GM21447 (cell line): ENCODE measurements around the gene MAP1LC3B2.

Experiments used
- ATAC-seq: cut with Tn5 transposase; IDR thresholded peaks from one replicate; pipeline ENCODE4 v1.9.1; 2021; ENCODE audit not compliant: unreplicated experiment

MAP1LC3B2 gene

DNA sequence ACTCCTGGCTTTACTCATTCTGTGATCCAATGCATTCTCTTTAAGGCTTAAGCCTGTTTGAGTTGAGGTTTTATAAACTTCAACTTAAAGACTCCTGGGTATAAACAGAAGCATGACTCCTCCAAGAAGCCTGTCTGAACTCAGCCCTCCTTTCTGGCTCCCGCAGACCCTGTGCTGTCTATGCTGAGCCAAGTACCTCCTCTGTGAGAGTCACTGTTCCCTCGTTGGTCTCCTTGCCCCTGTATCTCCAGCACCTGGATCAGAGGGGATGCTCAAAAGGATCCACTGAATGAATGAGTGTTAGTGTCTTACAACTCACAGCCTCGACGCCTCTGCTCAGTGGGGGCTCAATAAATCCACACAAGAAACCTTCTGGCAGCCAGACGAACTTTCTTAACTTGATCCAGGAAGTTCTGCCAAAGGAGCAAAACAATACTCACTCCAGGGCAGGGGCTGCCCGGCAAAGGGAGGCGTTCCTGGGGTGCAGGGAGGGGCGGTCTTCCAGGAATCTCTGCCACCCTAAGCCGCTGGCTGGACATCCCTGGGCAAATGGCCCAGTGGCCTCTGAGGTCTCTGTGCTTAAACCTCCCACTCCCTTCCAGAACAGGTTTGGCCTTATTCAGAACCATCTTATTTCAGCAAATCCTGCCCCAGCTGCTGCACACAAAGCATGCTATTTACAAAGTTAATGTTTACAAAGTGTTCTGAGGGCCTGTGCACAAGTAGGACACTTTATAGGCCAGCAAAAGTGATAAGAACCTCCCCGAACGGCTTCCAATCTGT is 32.9 kb downstream of the MAP1LC3B2 start:
- ATAC-seq, result no peak

DNA sequence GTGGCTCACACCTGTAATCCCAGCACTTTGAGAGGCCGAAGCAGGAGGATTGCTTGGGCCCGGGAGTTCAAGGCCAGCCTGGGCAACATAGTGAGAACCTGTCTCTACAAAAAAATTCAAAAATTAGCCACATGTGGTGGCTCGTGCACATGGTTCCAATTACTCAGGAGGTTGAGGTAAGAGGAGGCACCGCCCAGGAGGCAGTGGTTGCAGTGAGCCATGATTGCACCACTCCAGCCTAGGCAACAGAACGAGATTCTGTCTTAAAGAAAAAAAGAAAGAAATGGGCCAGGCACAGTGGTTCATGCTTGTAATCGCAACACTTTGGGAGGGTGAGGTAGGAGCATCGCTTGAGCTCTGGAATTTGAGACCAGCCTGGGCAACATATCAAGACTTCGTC is 33.5 kb downstream of the MAP1LC3B2 start:
- no peak for ATAC-seq

DNA sequence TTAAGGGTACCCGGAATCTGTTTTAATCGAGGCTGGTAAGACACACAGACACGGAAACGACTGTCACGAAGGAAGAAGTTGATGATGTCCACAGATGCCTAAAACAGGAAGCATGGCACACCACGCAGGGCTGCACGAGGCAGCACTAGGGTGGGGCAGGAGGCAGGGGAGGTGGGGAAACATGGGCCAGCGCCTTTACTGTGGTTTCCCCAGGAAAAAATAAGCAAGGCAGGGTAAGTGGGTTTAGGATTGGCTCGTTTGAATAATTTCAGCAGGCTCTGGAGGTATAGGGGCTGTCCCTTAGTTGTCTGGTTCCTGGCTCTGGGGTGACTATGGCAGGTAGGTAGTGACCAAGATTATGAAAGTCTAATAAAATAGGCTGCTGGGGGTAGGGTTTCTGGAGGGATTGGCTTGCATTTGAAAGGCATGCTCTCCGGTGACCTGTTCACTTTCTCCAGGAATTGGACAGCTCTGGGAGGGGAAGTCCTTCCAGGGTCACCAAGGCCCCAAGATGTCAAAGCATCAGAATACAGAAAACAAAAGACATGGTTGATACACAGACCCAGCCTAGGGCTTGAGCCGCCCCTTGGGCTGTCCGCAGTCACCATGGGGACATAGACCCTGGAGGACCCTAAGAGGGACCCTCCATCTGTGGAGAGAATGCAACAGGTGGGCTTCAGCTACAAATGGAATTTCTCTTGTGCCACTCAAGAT is 35.3 kb downstream of the MAP1LC3B2 start:
- ATAC-seq, result no peak

DNA sequence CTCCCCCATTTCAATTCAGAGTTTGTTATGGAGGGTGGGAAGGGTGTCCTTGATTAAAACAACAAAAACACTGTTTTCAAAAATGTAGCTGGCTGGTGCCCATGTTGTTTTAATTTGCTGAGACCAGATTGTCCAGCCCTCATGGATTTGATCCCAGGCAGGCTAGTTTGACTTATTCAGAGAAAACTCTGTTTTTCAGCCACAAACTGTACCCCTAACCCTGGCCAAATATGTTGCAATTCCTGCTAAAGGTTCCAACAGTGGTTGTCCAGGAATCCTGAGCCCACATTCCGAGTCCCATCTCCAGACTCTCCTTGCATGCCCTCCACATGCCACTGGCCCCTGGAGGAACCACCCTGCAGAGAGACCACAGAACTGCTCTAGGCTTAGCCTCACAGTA is 36.0 kb downstream of the MAP1LC3B2 start:
- no peak for ATAC-seq

DNA sequence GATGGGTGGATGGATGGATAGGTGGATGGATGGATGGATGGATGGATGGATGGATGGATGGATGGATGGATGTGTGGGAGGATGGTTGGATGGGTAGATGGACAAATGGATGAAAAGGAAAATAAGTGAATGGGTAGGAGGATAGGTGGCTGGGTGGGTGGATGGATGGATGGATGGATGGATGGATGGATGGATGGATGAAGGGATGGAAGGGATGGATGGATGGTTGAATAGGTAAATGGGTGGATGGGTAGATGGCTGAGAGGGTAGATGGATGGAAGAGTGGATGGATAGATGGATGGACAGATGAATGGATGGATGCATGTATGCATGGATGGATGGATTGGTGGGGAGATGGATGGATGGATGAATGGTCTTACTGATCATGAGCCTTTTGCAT is 36.5 kb downstream of the MAP1LC3B2 start:
- no peak for ATAC-seq

DNA sequence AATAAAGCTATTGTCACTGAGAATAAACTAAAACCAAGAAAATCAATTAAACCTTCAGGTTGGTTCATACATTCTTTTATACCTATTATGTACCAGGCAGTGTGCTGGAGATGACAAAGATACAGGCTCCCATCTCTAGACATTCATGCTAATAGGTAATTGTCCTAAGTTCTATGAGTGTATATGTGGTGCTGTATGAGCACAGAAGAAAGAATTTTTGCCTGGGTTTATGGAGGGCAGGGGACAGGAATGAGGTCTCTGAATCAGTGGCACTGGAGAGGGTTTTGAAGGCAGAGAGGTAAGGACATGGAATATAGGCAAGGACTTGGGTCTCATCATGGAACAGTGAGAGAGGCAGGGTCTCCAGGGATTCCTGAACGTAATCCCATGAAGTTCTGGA is 38.7 kb downstream of the MAP1LC3B2 start:
- ATAC-seq, result no peak

DNA sequence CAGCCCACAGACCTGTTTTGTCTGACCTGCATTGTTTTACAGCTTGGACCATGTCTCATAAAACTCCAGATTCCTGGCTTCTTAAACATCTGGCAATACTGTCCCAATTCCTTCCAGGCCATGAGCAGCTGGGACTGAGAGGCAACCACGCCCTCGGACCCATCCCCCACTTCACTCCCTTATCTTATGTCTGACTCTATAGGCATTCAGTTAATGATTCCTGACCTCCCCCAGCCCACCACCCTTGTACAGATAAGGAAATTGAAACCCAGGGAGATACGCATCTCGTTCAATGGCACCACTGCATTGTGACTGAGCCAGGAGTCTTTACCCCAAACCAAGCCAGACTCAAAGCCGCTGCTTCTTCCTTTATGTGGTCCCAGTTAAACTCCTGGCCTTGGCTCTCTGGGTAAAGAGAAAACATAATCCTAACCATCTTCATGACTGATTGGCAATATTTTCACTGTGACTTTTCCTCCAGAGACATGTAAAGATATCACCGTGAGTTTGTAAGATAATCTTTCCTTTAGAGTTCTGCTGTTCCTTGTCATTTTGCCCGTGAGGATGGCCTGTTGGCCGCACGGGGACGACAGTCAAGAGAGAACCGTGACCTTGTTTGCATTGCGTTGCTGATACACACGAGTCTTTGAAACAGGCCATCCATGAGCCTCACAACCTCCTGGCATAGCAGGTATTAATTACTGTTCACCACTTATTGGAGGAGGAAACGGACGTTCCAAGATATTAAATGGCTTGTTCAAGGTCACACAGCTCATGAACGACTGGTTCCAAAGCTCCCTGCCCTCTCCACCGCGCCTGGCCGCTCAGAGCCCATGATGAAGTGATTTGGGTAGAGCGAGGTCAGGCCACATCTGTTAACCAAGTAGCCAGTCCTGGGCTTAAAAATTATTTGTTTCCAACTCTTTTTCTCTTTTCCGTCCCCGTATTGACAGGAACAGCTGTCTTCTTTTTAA is 39.4 kb downstream of the MAP1LC3B2 start:
- ATAC-seq, result no peak

DNA sequence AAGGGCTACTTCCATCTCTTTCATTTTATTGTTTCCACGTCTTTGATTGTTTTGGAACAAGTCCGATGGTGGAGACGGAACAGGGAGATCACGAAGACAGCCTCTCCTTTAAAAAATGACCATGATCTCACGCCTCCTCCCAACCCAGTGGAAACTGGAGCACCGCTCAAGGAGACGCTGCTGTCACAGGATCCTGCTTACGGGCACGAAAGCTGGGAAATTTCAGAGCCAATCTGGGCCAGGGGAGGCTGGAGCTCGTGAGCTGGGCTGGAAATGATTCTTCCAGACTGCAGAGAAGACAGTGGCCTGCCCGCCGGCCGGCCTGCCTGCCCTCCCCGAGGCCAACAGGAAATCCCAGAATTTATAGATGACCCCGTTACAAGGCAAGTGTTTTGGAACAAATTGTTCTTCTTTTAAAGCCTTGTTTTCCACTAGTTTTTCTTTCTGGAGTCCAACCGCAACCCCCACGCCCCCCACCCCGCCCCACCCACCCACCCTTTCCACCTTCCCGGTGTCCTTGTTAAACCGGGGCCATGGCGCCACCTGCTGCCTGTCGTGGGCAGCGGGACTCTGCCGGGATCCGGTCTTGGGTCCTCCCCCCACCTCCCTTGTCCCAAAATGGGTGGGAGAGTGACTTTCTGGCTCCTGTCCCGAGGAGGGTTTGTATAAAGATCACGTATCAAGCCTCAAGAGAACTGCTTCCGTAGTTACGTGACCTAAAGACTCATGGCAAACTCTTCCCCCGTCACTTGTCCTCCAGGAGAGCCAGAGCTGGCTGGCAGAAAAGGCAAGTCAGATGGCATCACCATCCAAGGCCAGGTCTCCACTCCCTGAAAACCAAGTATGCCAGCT is 40.3 kb downstream of the MAP1LC3B2 start:
- ATAC-seq, result no peak

DNA sequence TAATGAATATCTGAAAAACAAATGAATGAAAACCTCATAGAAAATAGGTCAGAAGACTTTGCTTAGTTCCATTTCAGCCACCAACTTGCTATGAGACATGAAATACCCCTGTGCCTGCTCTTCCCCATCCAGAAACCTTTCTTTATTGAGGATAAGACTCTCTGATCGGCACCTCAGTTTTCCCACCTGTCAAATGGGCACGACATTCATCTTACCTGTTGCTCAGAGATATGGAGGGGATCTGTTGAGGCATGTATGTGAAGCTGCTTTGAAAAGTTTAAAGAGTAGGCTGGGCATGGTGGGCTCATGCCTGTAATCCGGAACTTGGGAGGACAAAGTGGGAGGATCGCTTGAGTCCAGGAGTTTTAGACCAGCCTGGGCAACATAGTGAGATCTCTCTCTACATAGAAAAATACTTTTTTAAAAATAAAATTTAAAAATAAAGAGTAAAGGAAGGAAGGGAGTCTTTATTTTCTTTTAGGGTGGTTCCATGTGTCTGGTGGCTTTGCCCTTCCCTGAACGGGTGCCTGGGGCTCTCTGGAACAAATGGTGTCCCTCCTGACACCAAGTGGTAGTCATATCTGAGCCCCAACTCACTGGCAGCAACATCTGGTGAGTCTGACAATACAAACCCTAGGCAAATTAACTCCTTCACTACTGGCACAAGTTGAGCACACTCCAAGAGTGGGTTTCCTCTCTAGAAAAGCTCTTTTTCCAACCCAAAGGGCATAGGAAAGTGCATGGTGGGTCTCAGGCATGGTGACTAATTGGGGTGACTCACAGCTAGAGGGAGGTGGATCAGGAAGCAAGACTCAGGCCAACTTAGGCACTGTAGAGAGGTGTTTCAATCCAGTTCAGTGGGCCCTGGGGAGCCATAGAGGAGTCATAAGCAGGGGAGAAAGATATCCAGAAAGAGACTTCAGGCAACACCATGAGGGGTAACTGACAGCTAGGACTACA is 42.1 kb downstream of the MAP1LC3B2 start:
- no peak for ATAC-seq

DNA sequence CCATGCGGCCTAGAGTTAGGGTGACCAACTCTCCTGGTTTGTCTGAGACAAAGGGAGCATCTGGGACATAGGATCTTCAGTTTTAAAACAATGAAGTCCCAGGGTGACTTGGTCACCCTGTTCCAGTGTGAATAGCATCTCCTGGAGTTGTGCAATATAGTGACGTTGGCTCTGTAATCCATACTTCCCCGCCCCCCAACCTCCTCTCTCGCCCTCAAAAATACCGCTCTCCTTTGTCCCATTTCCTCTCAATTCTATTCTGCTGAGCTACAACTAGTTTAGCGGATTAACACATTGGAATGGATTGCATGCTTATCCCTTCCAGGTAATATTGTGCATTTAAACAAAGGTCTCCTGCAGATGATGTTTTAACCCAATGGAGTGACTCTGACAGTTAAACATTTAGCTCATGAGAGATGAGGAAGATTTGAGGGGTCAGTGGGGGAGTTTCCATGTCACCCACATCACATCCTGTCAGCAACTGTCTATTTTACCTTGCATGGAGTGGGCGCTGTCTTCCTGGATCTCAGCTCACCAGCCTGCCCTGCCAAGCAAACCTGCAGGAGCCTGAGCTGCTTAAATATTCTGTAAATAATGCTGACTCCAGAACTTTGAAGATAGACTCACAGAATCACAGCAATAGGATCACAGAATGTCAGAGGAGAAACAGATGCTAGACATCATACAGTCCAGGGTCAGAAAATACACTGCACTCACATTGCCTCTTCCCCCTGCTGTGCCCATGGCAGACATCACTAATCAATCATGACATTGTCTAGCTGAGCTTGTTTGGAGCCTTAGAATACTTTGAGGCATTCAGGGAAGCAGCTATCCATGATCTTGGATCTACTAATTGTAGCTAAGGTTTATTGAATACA is 43.0 kb downstream of the MAP1LC3B2 start:
- no peak for ATAC-seq

DNA sequence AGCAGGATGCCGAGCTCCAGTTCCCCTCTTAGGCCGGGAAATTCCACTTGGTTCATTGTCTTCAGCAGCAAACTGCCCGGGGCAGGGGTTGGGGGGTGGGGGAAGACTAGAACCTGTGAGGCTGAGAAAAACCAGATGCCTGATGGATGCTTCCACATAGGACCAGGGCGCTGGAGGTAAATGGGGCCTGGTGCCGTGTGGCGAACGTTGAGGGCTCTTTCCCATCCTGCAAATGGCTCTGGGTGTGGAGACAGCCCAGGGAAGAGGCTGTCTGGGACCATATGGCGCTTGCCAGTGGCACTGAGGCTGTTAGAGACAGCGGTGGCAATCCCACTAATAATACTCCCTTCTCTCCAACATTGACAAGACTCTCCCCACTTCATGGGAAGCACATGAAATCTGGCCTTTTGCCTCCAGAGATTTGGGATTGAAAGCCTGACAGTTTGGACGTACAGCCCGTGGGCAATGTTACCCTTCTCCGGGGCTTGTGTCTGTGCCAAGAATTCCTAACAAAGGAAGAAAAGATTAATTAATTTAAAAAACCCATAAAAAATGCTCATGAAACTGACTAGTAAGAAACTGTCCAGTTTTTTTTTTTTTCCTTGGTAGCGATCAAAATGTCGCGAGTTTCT is 44.5 kb downstream of the MAP1LC3B2 start:
- no peak for ATAC-seq

DNA sequence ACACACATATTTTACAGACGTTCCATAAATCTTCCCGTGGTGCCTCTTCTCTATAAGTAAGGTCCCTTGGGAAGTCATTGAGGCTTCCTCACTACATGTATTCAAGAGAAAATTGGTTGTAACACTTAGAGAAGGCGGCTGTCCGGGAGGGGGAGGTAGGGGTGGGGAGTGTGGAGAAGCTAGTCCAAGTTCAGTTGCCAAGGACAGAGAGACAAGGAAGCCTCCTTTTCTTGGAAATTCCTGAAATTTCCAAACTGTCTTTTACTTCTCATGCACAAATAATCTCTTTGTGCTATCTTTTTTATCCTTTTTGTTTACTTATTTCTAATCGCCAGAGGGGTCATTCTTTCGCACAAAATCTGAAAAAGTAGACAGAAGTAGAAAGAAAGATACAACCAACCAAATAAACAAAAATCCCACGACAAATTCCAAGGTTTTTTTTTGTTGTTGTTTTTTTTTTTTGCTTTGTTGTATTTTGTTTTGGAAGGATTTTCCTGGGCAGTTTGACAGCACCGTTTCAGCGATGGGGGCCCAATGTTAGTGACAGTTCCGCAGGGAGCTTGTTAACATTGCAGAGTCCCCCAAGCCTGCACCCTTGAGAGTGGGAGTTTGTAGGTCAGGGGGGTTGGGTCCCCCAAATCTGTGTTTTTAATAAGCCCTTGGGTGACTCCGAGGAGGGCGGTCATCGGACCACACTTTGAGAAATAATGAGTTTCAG is 45.2 kb downstream of the MAP1LC3B2 start:
- no peak for ATAC-seq

DNA sequence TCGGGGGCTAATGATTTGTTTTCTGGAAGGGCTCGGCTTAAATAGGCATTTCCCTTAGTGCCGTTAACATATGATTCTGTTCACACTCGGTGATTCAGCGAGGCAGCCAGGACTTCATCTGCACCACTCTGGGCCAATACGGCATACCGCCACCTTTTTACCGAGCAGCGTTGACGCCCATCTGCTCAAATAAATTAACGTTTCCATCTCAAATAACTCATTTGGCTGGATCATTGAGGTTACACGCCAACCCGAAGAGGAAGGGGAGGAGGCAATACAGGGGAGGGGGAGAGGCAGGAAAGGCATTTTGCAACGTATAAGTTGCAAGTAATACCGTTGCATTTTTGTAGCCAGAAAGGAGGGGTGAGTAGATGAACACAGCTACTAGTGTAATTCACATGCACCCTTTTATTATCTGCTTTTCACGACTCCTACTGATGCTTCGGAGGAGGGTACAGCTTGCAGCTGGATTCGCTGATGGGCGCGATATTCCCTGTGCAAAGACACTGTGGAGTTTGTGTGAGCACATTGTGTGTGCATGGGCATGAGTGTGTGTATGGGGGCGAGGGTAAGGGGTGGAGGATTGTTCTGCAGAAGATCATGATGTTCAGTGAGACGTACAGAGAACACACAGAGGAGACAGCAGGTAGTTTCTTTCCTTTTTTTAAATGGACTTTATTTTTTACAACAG is 45.9 kb downstream of the MAP1LC3B2 start:
- no peak for ATAC-seq

DNA sequence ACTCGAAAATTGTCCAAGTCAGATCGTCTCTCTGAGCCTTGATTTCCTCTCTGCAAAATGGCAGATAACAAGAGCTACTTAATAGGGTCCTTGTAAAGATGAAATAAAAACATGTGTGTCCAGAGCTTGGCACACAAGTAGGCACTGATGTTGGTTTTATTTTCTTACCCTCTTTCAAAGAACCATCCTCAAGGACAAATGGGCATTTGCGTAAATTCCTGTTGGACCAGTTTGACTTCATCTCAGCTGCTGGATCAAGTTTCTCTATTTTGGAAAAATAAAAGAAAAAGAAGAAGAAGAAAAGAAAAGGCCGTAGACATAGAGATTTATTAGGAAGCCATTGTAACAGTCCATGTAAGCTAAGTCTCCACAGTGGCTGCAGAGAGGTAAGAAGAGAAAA is 47.2 kb downstream of the MAP1LC3B2 start:
- no peak for ATAC-seq

DNA sequence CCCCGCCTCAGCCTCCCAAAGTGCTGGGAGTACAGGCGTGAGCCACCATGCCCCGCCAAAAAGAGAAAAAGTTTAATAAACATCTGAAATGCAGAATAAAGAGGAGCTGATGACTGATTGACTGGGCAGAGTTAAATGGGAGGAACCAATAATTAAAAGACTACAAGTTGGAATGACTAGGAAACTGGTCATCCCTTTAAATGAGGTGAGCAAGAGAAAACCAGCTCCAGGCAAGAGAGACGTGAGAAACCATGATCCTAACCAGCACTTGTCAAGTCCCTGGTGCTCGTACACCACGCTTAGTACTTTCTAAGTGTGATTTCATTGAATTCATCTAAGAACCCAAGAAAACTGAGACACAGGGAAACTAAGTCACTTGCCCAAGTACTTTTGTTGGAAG is 47.9 kb downstream of the MAP1LC3B2 start:
- ATAC-seq, result no peak

DNA sequence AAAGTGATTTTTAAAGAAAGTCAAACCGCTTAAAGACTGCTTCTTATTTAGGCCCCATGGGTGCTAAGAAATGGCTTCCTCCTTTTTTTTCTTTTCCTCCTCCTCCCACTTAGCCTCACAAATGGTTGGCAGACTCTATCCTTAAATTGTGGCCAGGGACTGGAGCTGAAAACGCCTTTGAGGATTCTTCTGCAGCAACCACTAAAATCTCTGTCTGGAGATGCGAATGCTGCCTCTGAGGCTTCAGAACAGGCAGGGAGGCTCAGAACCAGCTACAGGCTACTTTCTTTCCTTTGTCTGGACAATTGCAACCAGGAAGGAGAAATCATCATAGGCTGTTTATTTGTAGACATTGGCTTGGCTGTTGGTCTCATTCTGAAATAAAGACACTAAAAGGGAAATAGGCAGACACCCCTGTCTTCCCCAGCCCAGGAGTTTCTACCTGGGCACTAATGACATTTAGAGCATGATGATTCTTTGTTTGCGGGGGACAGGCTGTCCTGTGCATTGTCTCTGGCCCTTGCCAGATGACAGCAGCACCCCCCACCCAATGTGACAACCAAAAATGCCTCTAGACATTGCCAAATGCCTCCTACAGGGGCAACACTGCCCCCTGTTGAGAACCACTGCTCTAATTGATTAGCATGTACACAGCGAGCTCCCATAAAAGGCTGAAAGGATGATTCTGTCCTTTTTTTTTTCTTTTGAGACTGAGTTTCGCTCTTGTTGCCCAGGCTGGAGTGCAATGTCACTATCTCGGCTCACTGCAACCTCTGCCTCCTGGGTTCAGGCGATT is 50.3 kb downstream of the MAP1LC3B2 start:
- ATAC-seq, result no peak
